H1 (cell line): ENCODE measurements around the gene NFIA. TPM values are rescaled to one million over a fixed set of nuclear protein-coding genes. Genes with fewer than 3 reads are reported as not detected.

Experiments
- CTCF ChIA-PET: fragments of 300-600 bp; sonication (Branson Sonifier 250); formaldehyde crosslinking; loops from one replicate; lab custom pipeline; 2021; ENCODE audit not compliant: partially characterized antibody; lab: Charles Lee
- POLR2A ChIA-PET: fragments of 300-600 bp; sonication (Branson Sonifier 250); formaldehyde crosslinking; loops from one replicate; lab custom pipeline; 2021; ENCODE audit warnings: inconsistent platforms; ENCODE audit not compliant: partially characterized antibody; lab: Charles Lee
- DNase-seq, 2 experiments: peaks; one replicate each; pipeline versions ENCODE4 v3.0.0 to v3.0.0-alpha.2; 2010 to 2022; ENCODE audit warnings: low spot score in 2 of 2, low read depth in 1 of 2, mixed read lengths in 1 of 2
- FAIRE-seq: peaks from 2 replicates; lab custom pipeline; 2011; peaks lifted over from hg19 to GRCh38; lab: Jason Lieb, UNC
- H2AFZ ChIP-seq: 2 replicates; pipeline ENCODE4 v1.8.1; 2012; ENCODE audit warnings: low read length, inconsistent platforms
- H2AK5ac ChIP-seq: 2 replicates; pipeline ENCODE4 v1.6.1; 2013; ENCODE audit warnings: low read depth, low read length
- H2BK120ac ChIP-seq: replicated peaks from 2 replicates; pipeline ENCODE3; 2013; ENCODE audit warnings: low read depth, low read length, inconsistent platforms
- H2BK12ac ChIP-seq: 2 replicates; pipeline ENCODE4 v1.6.1; 2013; ENCODE audit warnings: low read depth, low read length
- H2BK15ac ChIP-seq: 2 replicates; pipeline ENCODE4 v1.6.1; 2013; ENCODE audit warnings: low read length
- H2BK20ac ChIP-seq: 2 replicates; pipeline ENCODE4 v1.6.1; 2013; ENCODE audit warnings: low read length
- H2BK5ac ChIP-seq: 2 replicates; pipeline ENCODE4 v1.6.1; 2013; ENCODE audit warnings: low read depth, low read length
- H3K14ac ChIP-seq: 2 replicates; pipeline ENCODE4 v1.6.1; 2013; ENCODE audit warnings: inconsistent platforms; ENCODE audit not compliant: insufficient read length
- H3K18ac ChIP-seq: 2 replicates; pipeline ENCODE4 v1.6.1; 2013; ENCODE audit warnings: low read length; ENCODE audit errors: extremely low read depth
- H3K23ac ChIP-seq: 2 replicates; pipeline ENCODE4 v1.6.1; 2013; ENCODE audit warnings: inconsistent platforms; ENCODE audit not compliant: insufficient read length
- H3K23me2 ChIP-seq: 2 replicates; pipeline ENCODE4 v1.6.1; 2013; ENCODE audit warnings: low read depth, low read length
- H3K27ac ChIP-seq: 2 replicates; pipeline ENCODE4 v1.6.1; 2011; ENCODE audit warnings: low read depth, low read length, inconsistent platforms
- H3K27me3 ChIP-seq, 4 experiments: replicated peaks in 1 of 4; 1 replicate in 1 of 4; 2 replicates in 3 of 4; pipeline versions ENCODE4 v1.6.1 to v1.8.1; 2011 to 2013; ENCODE audit warnings: low read length in 3 of 4, mild to moderate bottlenecking in 3 of 4, inconsistent platforms in 2 of 4, mixed read lengths in 2 of 4, moderate library complexity in 1 of 4; ENCODE audit not compliant: control insufficient read depth in 3 of 4, insufficient read depth in 3 of 4; ENCODE audit errors: extremely low read depth in 1 of 4
- H3K36me3 ChIP-seq, 4 experiments: 2 replicates each; pipeline versions ENCODE4 v1.6.1 to v1.8.1; 2011 to 2013; ENCODE audit warnings: mild to moderate bottlenecking in 4 of 4, low read length in 3 of 4, moderate library complexity in 2 of 4, control low read depth in 1 of 4, inconsistent platforms in 1 of 4; ENCODE audit not compliant: insufficient read depth in 4 of 4, control insufficient read depth in 2 of 4
- H3K4ac ChIP-seq: replicated peaks from 2 replicates; pipeline ENCODE3; 2013; ENCODE audit warnings: low read length, low read depth, mixed read lengths, inconsistent platforms; ENCODE audit not compliant: insufficient read length
- H3K4me1 ChIP-seq, 4 experiments: replicated peaks in 1 of 4; 1 replicate in 1 of 4; 2 replicates in 3 of 4; pipeline versions ENCODE4 v1.6.1 to v1.8.1; 2011 to 2013; ENCODE audit warnings: low read length in 3 of 4, inconsistent platforms in 2 of 4, mixed read lengths in 1 of 4; ENCODE audit not compliant: insufficient read depth in 4 of 4, control insufficient read depth in 3 of 4
- H3K4me2 ChIP-seq, 2 experiments: 2 replicates each; pipeline versions ENCODE4 v1.6.1 to v1.8.1; 2011 to 2013; ENCODE audit warnings: low read depth in 2 of 2, low read length in 2 of 2, control low read depth in 1 of 2, inconsistent platforms in 1 of 2, mild to moderate bottlenecking in 1 of 2; ENCODE audit not compliant: insufficient read depth in 1 of 2
- H3K4me3 ChIP-seq, 4 experiments: fragments of 200-600, 300-600 bp in 1 of 4; sonication (generic), shearing (Covaris generic), sonication (Bioruptor Twin) in 1 of 4; 2 replicates each; pipeline versions ENCODE4 v1.5.1 to v1.8.1; 2011 to 2016; ENCODE audit warnings: low read length in 4 of 4, low read depth in 3 of 4, control low read depth in 2 of 4, inconsistent platforms in 2 of 4, mild to moderate bottlenecking in 2 of 4, mixed read lengths in 1 of 4, moderate library complexity in 1 of 4; ENCODE audit not compliant: insufficient read depth in 2 of 4; ENCODE audit errors: extremely low read depth in 1 of 4
- H3K56ac ChIP-seq: replicated peaks from 2 replicates; pipeline ENCODE3; 2013; ENCODE audit warnings: low read depth, mild to moderate bottlenecking, mixed read lengths, low read length, inconsistent platforms; ENCODE audit not compliant: insufficient read length
- H3K79me1 ChIP-seq: 2 replicates; pipeline ENCODE4 v1.6.1; 2013; ENCODE audit warnings: low read depth, low read length, control low read depth
- H3K79me2 ChIP-seq, 2 experiments: 2 replicates each; pipeline versions ENCODE4 v1.6.1 to v1.8.1; 2012 to 2013; ENCODE audit warnings: low read length in 2 of 2, mild to moderate bottlenecking in 2 of 2, inconsistent platforms in 1 of 2; ENCODE audit not compliant: insufficient read depth in 2 of 2, control insufficient read depth in 1 of 2
- H3K9ac ChIP-seq, 4 experiments: replicated peaks in 1 of 4; 1 replicate in 1 of 4; 2 replicates in 3 of 4; pipeline versions ENCODE4 v1.6.1 to v1.8.1; 2011 to 2013; ENCODE audit warnings: low read depth in 3 of 4, low read length in 3 of 4, control low read depth in 2 of 4, mild to moderate bottlenecking in 2 of 4, moderate library complexity in 2 of 4, inconsistent platforms in 1 of 4; ENCODE audit errors: extremely low read depth in 1 of 4
- H3K9me3 ChIP-seq, 2 experiments: 2 replicates each; pipeline versions ENCODE4 v1.6.1 to v1.8.1; 2012 to 2013; ENCODE audit warnings: mild to moderate bottlenecking in 2 of 2, moderate library complexity in 2 of 2, control low read depth in 1 of 2, inconsistent platforms in 1 of 2, low read depth in 1 of 2, low read length in 1 of 2, mixed read lengths in 1 of 2; ENCODE audit not compliant: insufficient read depth in 2 of 2
- H4K20me1 ChIP-seq, 2 experiments: replicated peaks in 1 of 2; 2 replicates each; pipeline versions ENCODE3 to v1.8.1; 2011 to 2013; ENCODE audit warnings: inconsistent platforms in 2 of 2, low read length in 2 of 2, mild to moderate bottlenecking in 1 of 2; ENCODE audit not compliant: insufficient read depth in 2 of 2, control insufficient read depth in 1 of 2
- H4K5ac ChIP-seq: 2 replicates; pipeline ENCODE4 v1.6.1; 2013; ENCODE audit warnings: low read length, low read depth, mixed read lengths, inconsistent platforms; ENCODE audit not compliant: insufficient read length
- H4K8ac ChIP-seq: 2 replicates; pipeline ENCODE4 v1.8.0; 2013; ENCODE audit warnings: mild to moderate bottlenecking, moderate library complexity, low read length, inconsistent platforms; ENCODE audit not compliant: insufficient read depth; ENCODE audit errors: extremely low read depth
- H4K91ac ChIP-seq: replicated peaks from 2 replicates; pipeline ENCODE3; 2013; ENCODE audit warnings: low read length, mixed read lengths, inconsistent platforms; ENCODE audit not compliant: insufficient read length
- MAFK ChIP-seq: IDR thresholded peaks from 2 replicates; pipeline ENCODE4 v1.6.1; 2012; ENCODE audit warnings: low read depth, mild to moderate bottlenecking, improper control_type of control experiment, low read length
- RXRA ChIP-seq: IDR thresholded peaks from 2 replicates; pipeline ENCODE4 v1.6.1; 2011; ENCODE audit warnings: low read depth, mild to moderate bottlenecking, low read length, moderate library complexity; ENCODE audit not compliant: insufficient read depth
- TBP ChIP-seq: IDR thresholded peaks from 2 replicates; pipeline ENCODE4 v1.6.1; 2011; ENCODE audit warnings: low read depth, low read length, improper control_type of control experiment
- WGBS, 2 experiments: shearing (Covaris generic) in 1 of 2; methylation state at CpG; one replicate each; pipeline versions ENCODE4 v1.1.6 to v1.1.7; 2013 to 2015; ENCODE audit warnings: low lambda C conversion rate in 2 of 2, mixed read lengths in 2 of 2, inconsistent platforms in 1 of 2, low coverage in 1 of 2, missing lambda C conversion rate in 1 of 2; ENCODE audit not compliant: insufficient replicate concordance in 2 of 2, insufficient coverage in 1 of 2, insufficient read length in 1 of 2; ENCODE audit errors: extremely low coverage in 1 of 2, missing lambda C conversion rate in 1 of 2; 5-methylcytosine and 5-hydroxymethylcytosine counted together
- polyA plus RNA-seq, 7 experiments: library from polyadenylated mRNA; depleted of rRNA in 3 of 7; stranded (reverse) in 5 of 7; unstranded in 2 of 7; fragments of >200 nt in 5 of 7; fragments of 200-250 nt in 2 of 7; gene quantifications; 1 replicate in 5 of 7; 2 replicates in 1 of 7; 4 replicates in 1 of 7; pipeline versions ENCODE4 v1.2.1 to v1.2.3, GENCODE V29; 2011 to 2013; ENCODE audit warnings: missing spikeins in 2 of 7, mixed read lengths in 2 of 7
- total RNA-seq: library from RNA; stranded (reverse); fragmentation: NEBNext Ultra II Directional; extraction: Animal tissue kit (Norgen Biotek cat#: 25700); gene quantifications from 2 replicates; pipeline ENCODE4 v1.2.1, GENCODE V29; 2021

The NFIA gene
- total and polyA plus RNA-seq, 2 of the 8 experiments (the other 6 are each of a cell fraction or from before 2014, with no cell fraction given), result 1.8 to 2.3 TPM

GRCh38 chr1:61151565-61151964 is 69.2 kb downstream of the NFIA start:
- no peaks in the 10 kb centered on the region for H3K27me3 ChIP-seq
- H3K79me1 ChIP-seq, result no peaks in the 10 kb centered on the region
- no peak overlapping the region for H2BK12ac ChIP-seq
- H3K23me2 ChIP-seq, result no peaks in the 10 kb centered on the region
- FAIRE-seq, result no peak
- H3K18ac ChIP-seq, result no peak overlapping the region
- H2BK5ac ChIP-seq, result no peak overlapping the region
- peaks cover 0 to 5% (median 0%) of the 10 kb centered on the region in 4 experiments; a peak in 1 of 7 replicates for H3K4me1 ChIP-seq
- H2BK120ac ChIP-seq, result no peak overlapping the region
- H3K4ac ChIP-seq, result no peak overlapping the region
- ChIA-PET POLR2A (no interaction called here), CTCF (no interaction called here)
- DNase-seq, result no peak
- no peaks in the 10 kb centered on the region for H4K20me1 ChIP-seq
- H4K91ac ChIP-seq, result no peak overlapping the region
- no peak overlapping the region for H3K27ac ChIP-seq
- H3K9ac ChIP-seq, result no peak overlapping the region
- no peak overlapping the region for H3K14ac ChIP-seq
- H3K56ac ChIP-seq, result no peak overlapping the region
- no peak overlapping the region for H3K4me2 ChIP-seq
- no peaks in the 10 kb centered on the region for H3K9me3 ChIP-seq
- H3K4me3 ChIP-seq, result no peak overlapping the region
- no peak overlapping the region for H3K23ac ChIP-seq
- no peak overlapping the region for H2AK5ac ChIP-seq
- H2BK15ac ChIP-seq, result no peak overlapping the region
- H2BK20ac ChIP-seq, result no peak overlapping the region
- no peaks in the 10 kb centered on the region for H3K79me2 ChIP-seq
- no peak overlapping the region for H4K5ac ChIP-seq
- H2AFZ ChIP-seq, result no peak overlapping the region
- no peak overlapping the region for H4K8ac ChIP-seq
- no peaks in the 10 kb centered on the region for H3K36me3 ChIP-seq
- 94% methylated on average over 4 of the region's 4 CpGs; no CpG with 5 or more reads in 1 of the 2 experiments for WGBS, 2 experiments
- TF ChIP-seq MAFK, result no peak
- no peak for TF ChIP-seq TBP
- TF ChIP-seq RXRA, result no peak
